ENCODE data around the gene CCND1.
"Not testable (repeated sequence)": the region's sequence is repeated elsewhere in the genome, so short reads cannot be mapped to it uniquely, and the experiment has no call there.

CCND1 gene

DNA sequence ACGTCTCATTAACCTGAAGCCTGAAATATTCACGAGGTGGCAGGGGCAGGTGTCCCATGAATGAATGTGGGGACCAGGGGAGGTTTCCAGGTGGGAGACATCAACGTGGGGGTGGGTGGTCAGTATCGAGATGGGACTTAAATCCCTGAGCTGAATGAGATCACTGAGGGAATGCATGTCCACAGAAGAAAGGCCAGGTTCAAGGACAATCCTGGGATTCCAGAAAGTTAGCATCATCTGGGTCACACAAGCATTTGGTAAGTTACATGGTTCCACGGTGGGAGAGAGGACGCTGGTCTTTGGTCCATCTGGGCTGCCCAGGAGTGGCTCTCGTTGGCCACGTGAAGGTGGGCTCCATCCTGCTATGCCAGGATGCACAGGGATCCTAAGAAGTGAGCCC is 22.7 kb upstream of the CCND1 start:
- no peak for DNase-seq (ENCODE audit: low read depth)

DNA sequence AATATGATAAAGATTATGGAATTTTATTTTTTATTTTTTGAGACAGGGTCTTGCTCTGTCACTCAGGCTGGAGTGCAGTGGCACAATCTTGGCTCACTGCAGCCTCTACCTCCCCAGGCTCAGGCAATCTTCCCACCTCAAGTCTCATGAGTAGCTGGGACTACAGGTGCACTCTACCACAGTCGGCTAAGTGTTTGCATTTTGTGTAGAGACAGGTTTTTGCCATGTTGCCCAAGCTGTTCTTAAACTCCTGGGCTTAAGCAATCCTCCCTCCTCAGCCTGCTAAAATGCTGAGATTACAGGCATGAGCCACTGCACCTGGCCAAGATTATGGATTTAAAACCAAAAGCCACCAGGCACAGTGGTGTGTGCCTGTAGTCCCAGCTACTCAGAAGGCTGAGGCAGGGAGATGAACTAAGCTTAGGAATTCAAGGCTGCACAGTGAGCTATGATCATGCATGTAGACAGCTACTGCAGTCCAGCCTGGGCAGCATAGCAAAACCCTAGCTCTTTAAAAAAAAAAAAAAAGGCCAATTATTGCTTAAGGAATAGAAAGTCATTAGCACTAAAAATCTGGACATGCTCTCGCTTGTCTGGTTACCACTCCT is 20.2 kb upstream of the CCND1 start:
- no peak for DNase-seq (ENCODE audit: low read depth)

DNA sequence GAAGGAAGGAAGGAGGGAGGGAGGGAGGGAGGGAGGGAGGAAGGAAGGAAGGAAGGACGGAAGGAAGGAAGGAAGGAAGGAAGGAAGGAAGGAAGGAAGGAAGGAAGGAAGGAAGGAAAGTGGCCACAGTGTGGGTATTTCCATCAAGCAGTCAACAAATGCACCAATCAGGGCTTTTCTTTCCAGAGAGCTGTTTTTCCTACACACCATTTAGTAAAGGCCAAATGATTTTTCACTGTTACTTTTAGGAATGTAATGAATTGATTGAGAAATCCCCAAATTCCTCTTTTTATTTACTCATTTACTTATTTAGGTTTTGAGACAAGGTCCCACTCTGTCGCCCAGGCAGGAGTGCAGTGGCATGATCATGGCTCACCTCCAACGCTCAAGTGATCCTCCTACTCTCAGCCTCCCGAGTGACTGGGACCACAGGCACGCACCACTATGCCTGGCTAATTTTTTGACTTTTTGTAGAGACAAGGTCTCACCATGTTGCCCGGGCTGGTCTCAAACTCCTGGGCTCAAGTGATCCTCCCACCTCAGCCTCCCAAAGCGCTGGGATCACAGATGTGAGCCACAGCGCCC is 18.8 kb upstream of the CCND1 start:
- DNase-seq (ENCODE audit: low read depth): not testable (repeated sequence)

DNA sequence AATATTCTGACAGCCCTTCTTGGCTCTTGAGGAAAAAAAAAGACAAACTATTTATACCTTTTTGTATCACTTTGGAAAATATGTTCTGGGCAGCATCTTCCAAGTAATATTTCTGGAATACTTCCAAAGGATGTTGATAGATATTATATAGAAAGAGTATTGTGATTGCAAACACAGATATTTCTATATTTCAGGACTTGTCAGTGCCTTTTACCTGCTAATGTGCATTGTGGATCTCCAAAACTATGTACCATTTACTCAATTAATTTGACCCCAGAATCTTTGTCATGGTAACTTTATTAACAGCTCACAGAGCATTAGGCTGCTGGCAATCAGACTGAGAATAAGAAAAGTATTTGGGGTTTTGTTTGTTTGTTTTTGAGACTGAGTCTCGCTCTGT is 16.7 kb upstream of the CCND1 start:
- no peak for DNase-seq (ENCODE audit: low read depth)

DNA sequence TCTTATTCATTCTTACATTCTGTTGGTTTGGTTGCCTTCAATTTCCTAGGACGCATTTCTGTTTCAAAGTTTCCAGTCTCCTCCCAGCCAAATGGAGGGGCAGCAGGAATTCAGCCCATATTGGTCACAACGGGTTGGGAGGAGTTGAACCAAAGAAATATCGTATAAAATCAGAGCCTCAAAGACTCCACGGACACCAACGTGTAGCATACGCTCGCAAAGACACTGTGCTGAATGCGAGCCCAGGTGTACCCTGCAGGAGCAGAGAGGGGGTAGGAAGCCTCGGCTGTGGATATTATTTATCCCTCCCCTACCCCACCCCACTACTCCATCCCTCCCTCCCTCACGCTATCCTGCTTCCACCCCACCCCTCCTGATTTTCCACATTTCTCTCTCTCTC is 15.5 kb upstream of the CCND1 start:
- DNase-seq (ENCODE audit: low read depth): no peak

DNA sequence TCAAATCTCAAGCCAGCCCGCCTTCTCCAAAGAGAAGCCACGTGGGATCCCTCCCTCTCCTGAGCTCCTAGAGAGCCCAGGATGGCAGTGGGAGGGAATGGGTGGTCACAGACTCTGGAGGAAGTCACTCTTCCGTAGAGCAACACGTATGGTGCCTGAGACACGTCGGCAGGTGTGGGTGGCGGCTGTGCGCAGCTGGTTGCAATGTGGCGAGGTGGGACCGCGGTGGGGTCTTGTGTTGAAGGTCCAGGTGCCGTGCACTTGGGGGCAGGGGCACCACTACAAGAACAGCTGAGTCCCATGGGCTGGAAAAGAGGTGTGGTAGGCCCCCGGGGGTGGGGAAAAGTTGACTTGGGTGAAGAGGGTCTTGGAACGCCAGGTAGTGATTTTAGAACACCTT is 13.4 kb upstream of the CCND1 start:
- DNase-seq (ENCODE audit: low read depth): no peak

DNA sequence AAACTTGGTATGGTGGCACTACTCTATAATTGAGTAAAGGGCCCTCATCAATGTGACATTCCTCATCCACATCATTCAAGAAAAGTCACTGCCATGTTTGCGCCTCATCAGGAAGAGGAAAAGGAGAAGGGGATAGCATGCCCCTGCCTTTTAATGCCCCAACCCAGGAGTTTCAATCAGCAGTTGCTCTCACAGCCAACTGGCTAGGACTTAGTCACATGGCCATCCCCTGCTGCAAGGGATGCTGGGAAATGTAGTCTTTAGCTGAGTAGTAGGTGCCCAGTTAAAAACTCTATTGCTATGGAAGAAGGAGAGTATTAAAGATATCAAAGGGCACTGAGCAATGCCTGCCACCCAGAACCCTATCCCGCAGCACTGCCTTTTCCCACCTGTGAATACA is 10.9 kb upstream of the CCND1 start:
- no peak for DNase-seq (ENCODE audit: low read depth)

DNA sequence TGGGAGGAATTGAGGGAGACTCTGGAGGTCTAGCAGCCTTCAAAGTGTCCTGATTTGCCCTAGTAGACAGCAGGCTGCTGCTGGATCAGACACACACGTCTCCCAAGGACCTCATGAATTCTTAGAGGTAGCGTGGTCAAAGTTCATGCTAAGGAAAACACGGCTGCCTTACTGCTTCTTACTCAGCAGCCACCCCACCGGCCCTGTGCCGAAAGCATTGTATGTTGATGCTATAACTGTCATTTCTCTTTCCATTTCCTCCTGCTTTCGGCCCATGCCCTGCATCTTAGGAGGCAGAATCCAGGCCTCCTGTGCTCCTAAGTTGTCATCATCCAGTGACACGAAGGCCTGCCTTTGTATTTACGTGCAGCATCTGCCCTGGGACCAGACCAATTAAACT is 10.5 kb upstream of the CCND1 start:
- DNase-seq (ENCODE audit: low read depth): no peak

DNA sequence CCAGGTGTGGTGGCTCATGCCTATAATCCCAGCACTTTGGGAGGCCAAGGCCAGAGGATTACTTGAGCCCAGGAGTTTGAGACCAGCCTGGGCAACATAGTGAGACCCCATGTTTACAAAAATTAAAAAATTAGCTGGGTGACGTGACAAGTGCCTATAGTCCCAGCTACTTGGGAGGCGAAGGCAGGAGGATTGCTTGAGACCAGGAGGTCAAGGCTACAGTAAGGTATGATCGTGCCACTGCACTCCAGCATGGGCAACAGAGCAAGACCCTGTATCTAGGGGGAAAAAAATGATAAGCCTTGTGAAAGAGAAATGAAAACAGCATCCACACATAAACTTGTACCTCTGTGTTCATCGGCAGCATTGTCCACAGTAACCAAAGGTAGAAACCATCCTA is 8.1 kb upstream of the CCND1 start:
- DNase-seq (ENCODE audit: low read depth): no peak

DNA sequence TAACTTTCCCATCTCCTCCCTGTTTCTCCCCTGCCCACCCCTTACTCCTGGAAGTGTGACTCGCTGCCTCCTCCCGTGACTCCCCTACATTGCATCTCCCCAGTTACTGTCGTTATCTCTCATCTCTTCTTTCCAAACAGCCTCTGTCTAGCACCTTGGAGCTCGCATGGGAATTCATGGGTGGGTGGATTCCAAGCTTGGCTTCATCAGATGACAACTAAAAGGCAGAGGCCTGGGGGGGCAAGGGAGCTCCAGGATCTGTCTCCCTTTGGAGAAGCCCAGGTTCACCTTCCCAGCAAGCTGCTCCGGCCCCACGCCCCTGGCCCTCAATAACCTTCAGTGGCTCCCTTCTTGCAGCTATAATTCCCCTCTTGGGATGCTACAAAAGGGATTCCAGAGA is 6.9 kb upstream of the CCND1 start:
- DNase-seq (ENCODE audit: low read depth): no peak

DNA sequence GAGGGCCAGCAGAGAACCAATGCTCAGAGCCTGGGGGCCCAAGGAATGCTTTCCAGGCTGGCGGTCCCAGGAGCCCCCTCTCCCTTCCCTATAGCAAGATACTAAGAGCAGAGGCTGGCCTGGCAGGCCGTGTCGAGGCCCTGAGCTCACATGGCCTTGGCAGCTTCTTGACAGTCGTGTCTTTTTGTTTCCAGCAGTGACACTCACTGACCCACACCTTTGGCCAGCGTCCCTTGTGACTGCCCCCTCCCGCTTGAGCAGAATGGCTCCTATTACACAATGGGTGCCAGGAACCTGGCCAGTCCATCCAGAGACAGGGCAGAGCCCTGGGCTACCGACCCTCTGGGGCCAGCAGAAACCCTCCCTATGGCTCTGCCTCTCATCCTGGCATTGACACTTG is 6.4 kb upstream of the CCND1 start:
- DNase-seq (ENCODE audit: low read depth): no peak

DNA sequence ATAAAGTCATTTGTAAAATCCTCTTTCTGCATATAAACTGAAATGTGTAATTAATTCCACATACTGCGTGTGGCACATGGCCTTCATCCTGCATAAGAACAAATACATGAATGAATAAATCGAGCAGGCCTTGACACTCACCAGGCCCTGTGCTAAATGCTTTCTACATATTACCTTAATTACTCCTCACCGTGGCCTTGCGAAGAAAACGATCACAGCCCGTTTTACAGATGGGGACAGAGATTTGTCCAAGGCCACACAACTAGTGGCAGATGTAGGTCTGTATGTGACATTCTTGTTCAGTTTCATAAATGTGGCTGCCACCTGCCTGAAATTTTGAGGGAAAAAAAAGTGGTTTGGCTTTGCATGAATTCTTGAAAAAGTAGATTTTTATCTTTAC is 5.8 kb upstream of the CCND1 start:
- DNase-seq (ENCODE audit: low read depth): no peak

DNA sequence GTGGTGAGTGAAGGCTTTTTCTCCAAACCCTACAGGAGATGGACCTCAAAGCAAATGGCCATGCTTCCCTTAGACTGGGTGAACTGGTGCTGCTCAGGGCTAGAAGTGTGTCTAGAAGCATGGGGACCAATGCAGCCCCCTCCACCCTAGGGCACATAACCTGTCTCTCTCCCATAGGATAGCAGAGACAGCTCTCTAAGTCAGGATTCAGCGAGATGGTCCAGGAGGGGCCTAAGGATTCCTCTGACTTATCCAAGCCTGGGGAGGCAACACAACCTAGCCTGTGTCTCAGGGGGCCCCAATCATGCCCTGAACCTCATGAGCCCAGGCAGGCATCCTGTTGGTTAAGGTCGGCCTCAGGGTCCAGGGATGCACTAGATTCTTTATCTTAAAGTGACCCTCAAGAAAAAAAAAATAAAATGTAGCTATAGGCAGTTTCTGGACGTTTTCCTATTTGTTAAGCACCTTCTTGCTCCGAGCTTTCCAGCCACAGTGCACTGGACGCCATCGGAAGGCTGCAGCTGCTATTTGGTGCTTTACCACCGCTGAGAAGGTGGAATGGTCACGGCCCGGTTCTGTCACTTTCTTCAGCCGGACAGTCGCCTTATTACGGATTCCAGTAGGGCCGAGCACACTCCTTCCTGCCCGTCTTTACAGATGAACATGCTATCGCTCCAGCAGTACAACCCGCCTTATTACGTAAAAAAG is 5.0 kb upstream of the CCND1 start:
- DNase-seq (ENCODE audit: low read depth): no peak

DNA sequence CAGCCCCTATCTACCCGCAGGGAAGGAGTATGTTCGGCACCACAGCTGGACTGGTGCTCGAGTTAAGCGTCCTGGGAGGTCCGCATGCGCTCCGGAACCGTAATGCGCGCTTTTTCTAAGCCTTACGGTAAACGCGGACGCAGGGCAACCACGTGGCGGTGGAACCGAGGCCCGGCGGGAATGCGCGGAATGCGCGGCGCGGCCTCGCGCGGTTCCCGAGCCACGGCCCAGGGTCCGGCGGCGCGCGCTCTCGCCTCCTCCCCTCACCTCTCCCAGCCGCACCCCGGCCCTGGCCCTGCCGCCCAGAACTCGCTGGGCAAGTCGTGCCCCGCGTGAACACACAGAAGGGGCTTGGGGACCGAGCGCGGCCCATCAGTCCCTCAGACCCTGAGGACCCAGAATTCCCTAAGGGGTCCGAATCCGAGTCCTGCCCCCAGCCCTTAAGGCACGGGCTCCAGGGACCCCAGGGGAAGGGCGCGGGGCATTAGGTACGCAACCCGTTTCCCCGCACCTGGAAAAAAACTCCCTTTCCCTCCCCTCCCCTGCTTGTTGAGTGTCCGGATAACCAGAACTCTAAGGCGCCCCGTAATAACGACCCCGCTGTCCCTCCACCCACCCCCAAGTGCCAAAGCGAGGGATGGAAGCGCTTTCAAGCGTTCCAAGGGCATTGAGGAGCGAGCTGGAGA is 4.3 kb upstream of the CCND1 start:
- no peak for DNase-seq (ENCODE audit: low read depth)

DNA sequence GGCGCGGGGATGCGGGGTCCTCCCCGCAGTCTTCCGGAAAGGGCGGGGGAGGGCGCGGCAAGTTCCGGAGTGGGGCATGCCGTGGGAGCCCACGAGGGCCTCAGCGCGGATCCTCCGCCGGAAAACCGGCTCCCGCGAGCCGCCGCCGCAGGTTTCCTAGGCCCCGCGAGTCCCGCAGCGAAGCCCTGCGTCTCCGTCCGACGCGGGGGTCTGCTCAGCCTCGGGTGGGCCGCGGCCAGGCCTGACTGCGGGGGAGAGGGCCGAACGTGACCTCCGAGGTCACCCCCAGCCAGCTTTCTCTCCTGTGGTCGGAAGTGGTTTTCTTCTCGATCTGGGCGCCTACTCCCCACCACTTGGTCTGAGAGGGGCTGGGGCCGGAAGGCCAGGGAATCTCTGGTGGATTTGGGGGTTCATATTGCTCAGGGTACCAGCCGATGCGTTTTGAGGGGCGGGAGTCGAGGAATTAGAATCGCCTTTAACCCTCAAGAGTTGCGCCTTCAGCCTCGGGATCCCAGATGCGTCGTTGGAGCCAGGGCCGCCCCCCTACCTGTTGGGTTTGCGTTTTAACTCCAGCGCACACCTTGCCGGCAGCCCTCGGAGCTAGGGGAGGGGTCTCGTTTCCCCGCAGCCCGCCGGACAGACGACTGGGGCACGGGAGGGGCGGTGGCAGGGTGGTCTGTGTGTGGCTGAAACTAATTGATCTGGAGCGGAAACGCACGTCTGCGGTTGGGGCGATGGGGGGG is 3.6 kb upstream of the CCND1 start:
- no peak for DNase-seq (ENCODE audit: low read depth)

DNA sequence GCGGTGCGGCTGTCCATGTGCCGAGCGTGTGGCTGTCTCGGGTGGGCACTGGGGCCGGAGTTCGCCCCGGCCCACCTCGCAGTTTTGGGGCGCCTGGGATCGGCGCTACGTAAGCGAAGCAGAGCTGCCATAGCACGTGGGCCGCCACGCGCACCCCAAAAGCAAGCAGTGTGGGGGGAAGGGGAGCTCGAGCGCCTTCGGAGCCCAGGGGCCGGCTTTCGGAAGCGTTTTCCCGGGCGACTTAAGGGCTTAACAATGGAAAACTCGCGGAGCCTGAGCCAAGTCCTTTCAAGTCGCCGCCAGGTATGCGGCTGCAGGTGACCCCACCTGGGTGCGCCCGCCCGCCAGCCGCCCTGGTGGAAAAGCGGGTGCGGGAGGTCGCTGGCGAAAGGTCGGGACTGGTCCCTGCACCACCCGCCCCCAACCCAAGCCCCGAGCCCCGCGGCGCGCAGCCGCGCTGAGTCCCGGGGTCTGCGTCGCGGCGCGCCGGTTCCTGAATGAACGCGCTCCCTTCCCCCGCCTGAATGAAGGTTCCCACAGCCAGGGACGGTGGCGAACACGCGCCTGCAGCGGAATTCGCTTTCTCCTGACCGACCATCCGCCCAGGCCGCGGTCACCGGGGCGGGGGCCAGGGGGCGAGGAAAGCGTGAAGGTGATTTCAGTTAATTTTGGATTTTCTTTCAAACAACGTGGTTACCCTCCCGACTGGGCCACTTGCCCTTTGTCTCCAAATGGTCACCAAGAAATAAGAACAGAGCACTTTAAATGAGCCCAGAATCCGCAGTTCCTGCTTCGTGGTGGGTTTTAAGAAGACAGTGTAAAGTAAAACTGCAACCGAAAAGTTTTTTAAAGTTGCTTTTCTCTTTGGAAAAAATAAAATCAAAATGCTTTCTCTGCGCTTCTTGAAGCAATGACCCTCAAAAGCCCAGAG is 2.8 kb upstream of the CCND1 start:
- no peak for DNase-seq (ENCODE audit: low read depth)

DNA sequence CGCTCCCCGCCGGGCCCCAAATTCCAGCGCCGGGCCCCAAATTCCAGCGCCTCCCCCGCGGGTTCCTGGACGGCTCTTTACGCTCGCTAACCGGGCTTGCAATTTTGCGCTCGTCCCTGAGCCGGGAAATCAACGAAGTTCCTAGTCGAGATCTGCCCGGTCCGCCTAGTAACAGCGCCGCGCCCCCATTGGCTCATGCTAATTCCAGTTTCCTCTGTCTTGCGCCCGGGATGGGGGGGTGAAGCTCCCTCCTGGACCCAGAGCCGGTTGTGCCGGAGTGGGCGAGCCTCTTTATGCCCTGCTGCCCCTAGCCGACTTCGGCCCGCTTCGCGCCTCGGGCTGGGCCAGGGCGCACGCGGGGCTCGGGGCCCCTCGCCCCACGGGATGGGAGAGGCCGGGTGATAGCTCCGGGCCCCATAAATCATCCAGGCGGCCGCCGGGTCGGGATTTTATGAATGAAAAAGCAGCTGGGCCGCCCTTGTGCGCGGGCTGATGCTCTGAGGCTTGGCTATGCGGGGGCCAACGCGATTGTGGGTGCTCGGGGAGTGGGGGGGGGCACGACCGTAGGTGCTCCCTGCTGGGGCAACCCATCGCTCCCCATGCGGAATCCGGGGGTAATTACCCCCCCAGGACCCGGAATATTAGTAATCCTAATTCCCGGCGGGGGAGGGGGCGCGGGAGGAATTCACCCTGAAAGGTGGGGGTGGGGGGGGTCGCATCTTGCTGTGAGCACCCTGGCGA is 1.8 kb upstream of the CCND1 start:
- no peak for DNase-seq (ENCODE audit: low read depth)

DNA sequence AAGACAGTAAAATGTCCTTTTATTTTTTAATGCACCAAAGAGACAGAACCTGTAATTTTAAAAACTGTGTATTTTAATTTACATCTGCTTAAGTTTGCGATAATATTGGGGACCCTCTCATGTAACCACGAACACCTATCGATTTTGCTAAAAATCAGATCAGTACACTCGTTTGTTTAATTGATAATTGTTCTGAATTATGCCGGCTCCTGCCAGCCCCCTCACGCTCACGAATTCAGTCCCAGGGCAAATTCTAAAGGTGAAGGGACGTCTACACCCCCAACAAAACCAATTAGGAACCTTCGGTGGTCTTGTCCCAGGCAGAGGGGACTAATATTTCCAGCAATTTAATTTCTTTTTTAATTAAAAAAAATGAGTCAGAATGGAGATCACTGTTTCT is 1.1 kb upstream of the CCND1 start:
- DNase-seq (ENCODE audit: low read depth): no peak

DNA sequence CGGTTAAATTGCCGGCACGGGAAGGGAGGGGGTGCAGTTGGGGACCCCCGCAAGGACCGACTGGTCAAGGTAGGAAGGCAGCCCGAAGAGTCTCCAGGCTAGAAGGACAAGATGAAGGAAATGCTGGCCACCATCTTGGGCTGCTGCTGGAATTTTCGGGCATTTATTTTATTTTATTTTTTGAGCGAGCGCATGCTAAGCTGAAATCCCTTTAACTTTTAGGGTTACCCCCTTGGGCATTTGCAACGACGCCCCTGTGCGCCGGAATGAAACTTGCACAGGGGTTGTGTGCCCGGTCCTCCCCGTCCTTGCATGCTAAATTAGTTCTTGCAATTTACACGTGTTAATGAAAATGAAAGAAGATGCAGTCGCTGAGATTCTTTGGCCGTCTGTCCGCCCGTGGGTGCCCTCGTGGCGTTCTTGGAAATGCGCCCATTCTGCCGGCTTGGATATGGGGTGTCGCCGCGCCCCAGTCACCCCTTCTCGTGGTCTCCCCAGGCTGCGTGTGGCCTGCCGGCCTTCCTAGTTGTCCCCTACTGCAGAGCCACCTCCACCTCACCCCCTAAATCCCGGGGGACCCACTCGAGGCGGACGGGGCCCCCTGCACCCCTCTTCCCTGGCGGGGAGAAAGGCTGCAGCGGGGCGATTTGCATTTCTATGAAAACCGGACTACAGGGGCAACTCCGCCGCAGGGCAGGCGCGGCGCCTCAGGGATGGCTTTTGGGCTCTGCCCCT is 529 bp upstream of the CCND1 start:
- DNase-seq (ENCODE audit: low read depth): no peak

Measured in stimulated activated CD8-positive, alpha-beta memory T cell treated with anti-CD3 and anti-CD28 coated beads, Interleukin-7, amount 100 ng/mL, for 24 hours (primary cell).